ENCODE results near the gene SP110. TPM values are rescaled to one million over a fixed set of nuclear protein-coding genes. Genes with fewer than 3 reads are reported as not detected.

The SP110 gene
- total and polyA plus RNA-seq, 3 donors from 2014 or later: 7.5 to 17.7 (median 15.3) TPM

DNA sequence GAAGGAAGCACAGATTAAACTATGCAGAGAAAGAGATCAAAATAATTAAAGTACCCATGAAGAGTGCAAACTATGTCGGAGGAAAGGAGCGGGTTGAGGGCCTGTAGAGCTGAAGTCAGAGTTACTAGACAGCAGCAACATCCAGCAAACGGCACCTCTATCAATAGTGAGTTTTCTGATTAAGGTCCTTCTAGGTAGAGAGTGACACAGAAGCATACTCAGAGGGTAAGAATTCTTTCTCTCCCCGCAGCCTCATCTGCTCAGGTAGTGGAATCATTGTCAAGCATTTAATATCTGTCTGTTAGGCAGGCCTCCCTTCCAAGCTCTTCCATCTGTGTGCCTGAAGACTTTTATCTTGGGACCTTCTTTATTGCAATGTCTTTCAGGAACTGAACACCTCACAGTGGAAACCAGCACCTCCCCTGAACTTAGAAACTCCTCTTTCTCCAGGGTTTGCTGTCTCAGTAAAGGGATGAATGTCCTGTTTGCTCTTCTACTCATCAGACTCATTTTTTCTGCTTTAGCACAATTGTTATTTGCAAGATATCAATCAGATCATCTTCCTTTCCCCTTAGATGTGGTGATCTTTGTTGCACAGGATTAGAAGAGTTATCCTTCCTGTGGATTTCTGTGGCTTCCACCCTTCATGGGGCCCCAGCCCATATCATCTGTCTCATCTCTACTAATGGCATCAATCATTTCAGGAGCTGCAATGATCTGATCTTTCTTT is 34.5 kb upstream of the SP110 start:
- H3K9me3 ChIP-seq: no peaks in the 10 kb centered on the region
- no peak overlapping the region for H3K4me3 ChIP-seq
- no peak overlapping the region for H3K27ac ChIP-seq
- intact Hi-C loops (cut with DNase I; ENCODE audit: low total_unique reads): no loop called here
- no peaks in the 10 kb centered on the region for H3K36me3 ChIP-seq (ENCODE audit: low read depth, missing control alignments)
- 77 to 79% methylated on average over 4 of the region's 4 CpGs for WGBS, 2 donors
- H3K27me3 ChIP-seq: no peaks in the 10 kb centered on the region
- no peak for DNase-seq
- TF ChIP-seq, protein P1, sequence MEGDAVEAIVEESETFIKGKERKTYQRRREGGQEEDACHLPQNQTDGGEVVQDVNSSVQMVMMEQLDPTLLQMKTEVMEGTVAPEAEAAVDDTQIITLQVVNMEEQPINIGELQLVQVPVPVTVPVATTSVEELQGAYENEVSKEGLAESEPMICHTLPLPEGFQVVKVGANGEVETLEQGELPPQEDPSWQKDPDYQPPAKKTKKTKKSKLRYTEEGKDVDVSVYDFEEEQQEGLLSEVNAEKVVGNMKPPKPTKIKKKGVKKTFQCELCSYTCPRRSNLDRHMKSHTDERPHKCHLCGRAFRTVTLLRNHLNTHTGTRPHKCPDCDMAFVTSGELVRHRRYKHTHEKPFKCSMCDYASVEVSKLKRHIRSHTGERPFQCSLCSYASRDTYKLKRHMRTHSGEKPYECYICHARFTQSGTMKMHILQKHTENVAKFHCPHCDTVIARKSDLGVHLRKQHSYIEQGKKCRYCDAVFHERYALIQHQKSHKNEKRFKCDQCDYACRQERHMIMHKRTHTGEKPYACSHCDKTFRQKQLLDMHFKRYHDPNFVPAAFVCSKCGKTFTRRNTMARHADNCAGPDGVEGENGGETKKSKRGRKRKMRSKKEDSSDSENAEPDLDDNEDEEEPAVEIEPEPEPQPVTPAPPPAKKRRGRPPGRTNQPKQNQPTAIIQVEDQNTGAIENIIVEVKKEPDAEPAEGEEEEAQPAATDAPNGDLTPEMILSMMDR (IDR thresholded peaks at IDR 0.05): no peak
- TF ChIP-seq POLR2A (IDR thresholded peaks at IDR 0.05): no peak
- no peaks in the 10 kb centered on the region for H3K4me1 ChIP-seq

DNA sequence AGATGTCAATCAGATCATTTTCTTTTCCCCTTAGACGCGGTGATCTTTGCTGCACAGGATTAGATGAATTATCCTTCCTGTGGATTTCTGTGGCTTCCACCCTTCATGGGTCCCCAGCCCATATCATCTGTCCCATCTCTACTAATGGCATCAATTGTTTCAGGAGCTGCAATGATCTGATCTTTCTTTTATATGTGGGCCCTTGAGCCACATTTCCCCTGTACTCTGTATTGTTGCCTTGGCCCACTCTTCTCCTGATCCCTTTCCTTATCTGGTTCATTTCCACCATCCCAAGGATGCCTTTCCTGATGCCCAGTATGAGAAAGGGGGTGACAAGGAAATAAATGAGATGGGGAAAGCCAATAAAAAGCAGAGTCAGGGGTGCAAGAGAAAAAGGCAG is 30.4 kb upstream of the SP110 start:
- no peaks in the 10 kb centered on the region for H3K27me3 ChIP-seq
- no peak for DNase-seq
- H3K4me1 ChIP-seq: no peaks in the 10 kb centered on the region
- H3K9me3 ChIP-seq: no peaks in the 10 kb centered on the region
- no peak for TF ChIP-seq POLR2A (IDR thresholded peaks at IDR 0.05)
- TF ChIP-seq, protein P1 (IDR thresholded peaks at IDR 0.05): no peak
- H3K27ac ChIP-seq: no peak overlapping the region
- H3K4me3 ChIP-seq: no peak overlapping the region
- intact Hi-C loops (cut with DNase I; ENCODE audit: low total_unique reads): no loop called here
- H3K36me3 ChIP-seq (ENCODE audit: low read depth, missing control alignments): no peaks in the 10 kb centered on the region
- 93 to 100% methylated on average over 2 of the region's 2 CpGs for WGBS, 2 donors

DNA sequence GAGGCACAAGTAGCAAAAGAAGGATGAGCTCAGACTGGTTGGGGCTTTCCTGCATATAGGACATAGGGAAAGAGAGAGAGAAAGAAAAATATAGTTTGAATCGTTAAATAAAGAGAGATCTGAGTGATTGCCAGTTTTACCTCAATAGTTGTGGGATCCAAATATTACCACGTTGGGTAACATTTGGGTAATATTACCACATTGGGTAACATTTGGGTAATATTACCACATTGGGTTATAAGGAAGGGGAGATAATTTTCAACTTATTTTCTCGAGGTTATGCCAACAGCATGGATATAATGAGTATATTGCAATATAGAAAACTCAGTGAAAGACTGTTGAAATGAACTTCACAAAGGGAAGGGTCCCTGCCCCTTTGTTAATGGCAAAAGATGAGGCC is 26.4 kb upstream of the SP110 start:
- H3K4me1 ChIP-seq: no peaks in the 10 kb centered on the region
- intact Hi-C loops (cut with DNase I; ENCODE audit: low total_unique reads): no loop called here
- H3K27ac ChIP-seq: no peak overlapping the region
- TF ChIP-seq, protein P1 (IDR thresholded peaks at IDR 0.05): no peak
- no peak for TF ChIP-seq POLR2A (IDR thresholded peaks at IDR 0.05)
- no peak for DNase-seq
- H3K9me3 ChIP-seq: no peaks in the 10 kb centered on the region
- H3K36me3 ChIP-seq (ENCODE audit: low read depth, missing control alignments): no peaks in the 10 kb centered on the region
- 66 to 89% methylated on average over 3 of the region's 3 CpGs for WGBS, 2 donors
- no peaks in the 10 kb centered on the region for H3K27me3 ChIP-seq
- H3K4me3 ChIP-seq: no peak overlapping the region

DNA sequence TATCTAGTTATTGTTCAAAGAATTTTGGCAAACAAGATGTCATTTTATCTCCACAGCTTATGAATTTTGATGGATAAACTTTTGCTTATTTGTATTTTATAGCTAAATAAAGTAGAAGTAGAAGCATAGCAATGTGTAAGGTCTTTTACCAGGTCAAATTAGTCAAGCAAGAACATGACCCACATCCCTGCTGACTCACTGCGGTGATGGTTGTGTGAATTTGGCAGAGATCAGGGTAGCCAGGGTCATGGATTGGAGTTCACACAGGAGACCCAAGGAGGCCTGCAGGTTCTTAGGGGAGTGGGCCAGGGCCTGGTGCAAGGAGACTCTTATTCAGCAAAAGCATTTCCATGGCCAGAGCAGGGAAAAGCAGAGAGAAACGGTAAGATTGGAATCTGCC is 24.4 kb upstream of the SP110 start:
- no peaks in the 10 kb centered on the region for H3K27me3 ChIP-seq
- H3K9me3 ChIP-seq: no peaks in the 10 kb centered on the region
- no peaks in the 10 kb centered on the region for H3K4me1 ChIP-seq
- WGBS, 2 donors: 95% methylated on average over 2 of the region's 2 CpGs
- H3K36me3 ChIP-seq (ENCODE audit: low read depth, missing control alignments): no peaks in the 10 kb centered on the region
- intact Hi-C loops (cut with DNase I; ENCODE audit: low total_unique reads): no loop called here
- H3K27ac ChIP-seq: no peak overlapping the region
- no peak for DNase-seq
- TF ChIP-seq POLR2A (IDR thresholded peaks at IDR 0.05): no peak
- TF ChIP-seq, protein P1 (IDR thresholded peaks at IDR 0.05): no peak
- H3K4me3 ChIP-seq: no peak overlapping the region

DNA sequence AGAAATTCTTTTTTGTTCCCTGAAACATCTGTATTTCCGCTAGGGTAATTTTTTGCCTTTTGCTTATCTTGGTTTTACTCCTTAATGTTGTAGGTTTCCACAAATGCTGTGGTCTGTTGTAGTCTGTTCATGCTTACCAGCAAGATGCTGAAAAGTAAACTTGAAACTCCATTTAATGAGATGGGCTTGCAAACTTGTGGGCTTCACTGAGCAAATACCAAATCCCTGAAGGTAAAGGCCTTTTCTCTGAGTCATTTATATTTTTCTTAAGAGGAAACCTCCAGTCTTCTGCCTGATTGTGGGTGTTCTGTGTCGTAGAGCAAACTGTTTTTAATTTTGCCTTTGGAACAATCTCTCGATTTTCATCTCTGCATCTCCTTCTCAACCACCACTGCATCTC is 15.1 kb upstream of the SP110 start:
- no peaks in the 10 kb centered on the region for H3K36me3 ChIP-seq (ENCODE audit: low read depth, missing control alignments)
- DNase-seq: no peak
- TF ChIP-seq POLR2A (IDR thresholded peaks at IDR 0.05): no peak
- TF ChIP-seq, protein P1 (IDR thresholded peaks at IDR 0.05): no peak
- H3K4me1 ChIP-seq: no peaks in the 10 kb centered on the region
- H3K4me3 ChIP-seq: no peak overlapping the region
- intact Hi-C loops (cut with DNase I; ENCODE audit: low total_unique reads): no loop called here
- no peak overlapping the region for H3K27ac ChIP-seq
- H3K9me3 ChIP-seq: no peaks in the 10 kb centered on the region
- no peaks in the 10 kb centered on the region for H3K27me3 ChIP-seq
- 66 to 73% methylated on average over 3 of the region's 3 CpGs for WGBS, 2 donors
